ENCODE data around the gene BLM.

Gene BLM

DNA sequence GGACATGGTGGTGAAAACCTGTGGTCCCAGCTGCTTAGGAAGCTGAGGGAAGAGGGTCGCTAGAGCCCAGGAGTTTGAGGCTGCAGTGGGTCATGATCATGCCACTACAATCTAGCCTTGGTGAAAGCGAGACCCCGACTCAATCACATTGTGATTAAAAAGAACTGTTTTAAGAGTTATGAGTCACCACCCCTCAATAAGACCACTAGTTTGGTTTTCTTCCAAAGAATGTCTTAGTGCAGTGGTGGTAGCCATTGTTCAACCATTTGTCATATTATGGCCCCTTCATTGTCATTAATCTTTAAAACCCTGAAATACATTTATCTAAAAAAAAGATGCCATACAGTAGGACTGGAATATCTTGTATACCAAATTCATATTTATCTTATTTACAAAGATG lies 48.8 kb downstream of the BLM start:
- in situ Hi-C loops (cut with MboI; ENCODE audit: low sequenced_read_pairs, unreplicated experiment) = no loop called here
- TF ChIP-seq, protein P1, sequence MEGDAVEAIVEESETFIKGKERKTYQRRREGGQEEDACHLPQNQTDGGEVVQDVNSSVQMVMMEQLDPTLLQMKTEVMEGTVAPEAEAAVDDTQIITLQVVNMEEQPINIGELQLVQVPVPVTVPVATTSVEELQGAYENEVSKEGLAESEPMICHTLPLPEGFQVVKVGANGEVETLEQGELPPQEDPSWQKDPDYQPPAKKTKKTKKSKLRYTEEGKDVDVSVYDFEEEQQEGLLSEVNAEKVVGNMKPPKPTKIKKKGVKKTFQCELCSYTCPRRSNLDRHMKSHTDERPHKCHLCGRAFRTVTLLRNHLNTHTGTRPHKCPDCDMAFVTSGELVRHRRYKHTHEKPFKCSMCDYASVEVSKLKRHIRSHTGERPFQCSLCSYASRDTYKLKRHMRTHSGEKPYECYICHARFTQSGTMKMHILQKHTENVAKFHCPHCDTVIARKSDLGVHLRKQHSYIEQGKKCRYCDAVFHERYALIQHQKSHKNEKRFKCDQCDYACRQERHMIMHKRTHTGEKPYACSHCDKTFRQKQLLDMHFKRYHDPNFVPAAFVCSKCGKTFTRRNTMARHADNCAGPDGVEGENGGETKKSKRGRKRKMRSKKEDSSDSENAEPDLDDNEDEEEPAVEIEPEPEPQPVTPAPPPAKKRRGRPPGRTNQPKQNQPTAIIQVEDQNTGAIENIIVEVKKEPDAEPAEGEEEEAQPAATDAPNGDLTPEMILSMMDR (IDR thresholded peaks at IDR 0.05; ENCODE audit: borderline replicate concordance, control extremely low read depth, extremely low read depth, insufficient read depth, missing control alignments) = no peak
- no peak for DNase-seq (ENCODE audit: low spot score)

DNA sequence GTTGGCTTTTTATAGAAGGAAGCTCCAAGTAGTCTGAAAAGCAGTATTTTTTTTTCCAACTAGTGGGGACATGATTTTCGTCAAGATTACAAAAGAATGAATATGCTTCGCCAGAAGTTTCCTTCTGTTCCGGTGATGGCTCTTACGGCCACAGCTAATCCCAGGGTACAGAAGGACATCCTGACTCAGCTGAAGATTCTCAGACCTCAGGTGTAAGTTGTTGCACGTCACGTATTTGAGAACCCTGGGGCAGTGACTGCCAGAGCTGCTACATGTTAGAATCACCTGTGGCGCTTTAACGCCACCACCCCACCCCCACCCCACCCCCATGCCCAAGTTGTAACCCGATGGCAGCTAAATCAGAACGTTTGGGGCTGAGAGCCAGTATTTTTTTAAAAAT lies 52.2 kb downstream of the BLM start:
- no peak for DNase-seq (ENCODE audit: low spot score)
- TF ChIP-seq, protein P1 (IDR thresholded peaks at IDR 0.05; ENCODE audit: borderline replicate concordance, control extremely low read depth, extremely low read depth, insufficient read depth, missing control alignments) = no peak
- in situ Hi-C loops (cut with MboI; ENCODE audit: low sequenced_read_pairs, unreplicated experiment) = no loop called here

DNA sequence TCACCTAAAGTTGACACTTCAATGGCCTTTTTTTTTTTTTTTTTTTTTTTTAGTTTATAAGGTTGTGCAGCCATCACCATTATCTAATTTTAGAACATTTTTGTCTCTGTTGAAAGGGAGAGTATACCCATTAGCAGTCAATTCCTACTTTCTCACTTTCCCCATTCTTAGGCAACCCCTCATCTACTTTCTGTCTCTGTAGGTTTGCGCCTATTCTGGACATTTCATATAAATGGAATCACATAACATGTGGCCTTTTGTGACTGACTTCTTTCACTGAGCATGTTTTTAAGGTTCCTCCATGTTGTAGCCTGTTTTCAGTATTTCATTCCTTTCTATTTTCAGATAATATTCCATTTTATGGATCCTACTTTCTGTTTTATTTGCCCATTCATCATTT lies 56.3 kb downstream of the BLM start:
- DNase-seq (ENCODE audit: low spot score) = no peak
- TF ChIP-seq, protein P1 (IDR thresholded peaks at IDR 0.05; ENCODE audit: borderline replicate concordance, control extremely low read depth, extremely low read depth, insufficient read depth, missing control alignments) = no peak
- in situ Hi-C loops (cut with MboI; ENCODE audit: low sequenced_read_pairs, unreplicated experiment) = no loop called here

DNA sequence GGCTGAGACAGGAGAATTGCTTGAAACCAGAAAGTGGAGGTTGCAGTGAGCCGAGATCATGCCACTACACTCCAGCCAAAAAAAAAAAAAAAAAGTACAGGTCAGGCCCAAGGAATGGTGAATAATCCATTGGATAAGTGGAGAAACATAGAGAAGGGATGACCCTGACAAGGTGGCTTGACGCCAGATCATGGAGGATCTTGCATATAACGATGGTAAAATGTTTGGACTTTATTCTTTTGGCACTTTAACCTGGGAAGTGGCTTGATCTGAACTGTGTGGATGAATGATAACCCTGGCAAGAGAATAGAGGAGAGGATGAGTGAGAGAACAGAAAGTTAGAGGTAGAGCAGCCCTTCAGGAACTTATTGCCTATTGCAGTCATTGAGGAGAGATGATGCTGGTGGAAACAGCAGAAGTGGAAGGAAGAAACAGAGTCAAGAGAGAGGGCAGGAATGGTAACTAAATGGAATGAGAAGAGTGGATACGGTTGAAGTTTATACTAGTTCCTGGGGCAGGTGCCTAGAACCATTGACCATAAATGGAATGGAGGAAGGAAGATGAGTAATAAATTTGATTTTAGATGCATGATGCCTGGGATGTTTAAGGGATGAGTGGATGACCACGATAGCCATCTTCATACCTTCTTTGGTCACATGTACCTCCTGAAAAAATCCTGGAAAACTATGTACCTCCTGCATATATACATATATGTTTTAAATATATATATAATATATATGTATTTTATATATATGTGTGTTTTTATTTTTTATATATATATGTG lies 57.8 kb downstream of the BLM start:
- in situ Hi-C loops (cut with MboI; ENCODE audit: low sequenced_read_pairs, unreplicated experiment) = no loop called here
- TF ChIP-seq, protein P1 (IDR thresholded peaks at IDR 0.05; ENCODE audit: borderline replicate concordance, control extremely low read depth, extremely low read depth, insufficient read depth, missing control alignments) = no peak
- no peak for DNase-seq (ENCODE audit: low spot score)

DNA sequence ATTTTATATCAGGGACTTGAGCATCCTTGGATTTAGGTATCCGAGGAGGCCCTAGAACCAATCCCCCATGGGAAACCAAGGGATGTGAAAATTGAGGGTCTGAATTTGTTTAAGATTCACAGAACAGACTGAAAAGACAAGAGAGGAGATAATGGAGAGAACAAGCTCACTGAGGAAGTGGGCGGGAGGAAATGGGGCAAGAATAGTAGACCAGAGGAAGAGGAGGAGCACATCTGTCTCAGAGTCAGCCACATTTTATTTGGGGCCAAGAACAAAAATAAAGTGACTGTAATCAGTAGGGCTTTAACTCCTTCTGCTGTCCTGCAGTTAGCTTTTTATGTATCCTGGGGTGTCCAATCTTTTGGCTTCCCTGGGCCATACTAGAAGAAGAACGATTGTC lies 63.8 kb downstream of the BLM start:
- DNase-seq (ENCODE audit: low spot score) = peak; percentile 26
- in situ Hi-C loops (cut with MboI; ENCODE audit: low sequenced_read_pairs, unreplicated experiment) = no loop called here
- TF ChIP-seq, protein P1 (IDR thresholded peaks at IDR 0.05; ENCODE audit: borderline replicate concordance, control extremely low read depth, extremely low read depth, insufficient read depth, missing control alignments) = no peak

DNA sequence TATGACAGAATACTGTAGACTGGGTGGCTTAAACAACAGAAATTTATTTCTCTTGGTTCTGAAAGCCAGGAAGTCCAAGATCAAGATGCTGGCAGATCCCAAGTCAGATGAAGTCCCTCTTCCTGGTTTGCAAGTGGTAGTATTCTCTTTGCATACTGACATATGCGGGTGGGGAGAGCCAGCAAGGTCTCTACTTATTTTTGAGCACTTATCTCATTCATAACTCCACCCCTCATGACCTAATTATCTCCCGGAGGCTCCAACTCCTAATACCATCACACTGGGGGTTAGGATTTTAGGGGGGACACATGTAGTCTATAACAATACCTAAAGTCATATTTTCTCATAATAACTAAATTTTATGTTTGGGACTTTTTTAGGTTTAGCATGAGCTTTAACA lies 65.3 kb downstream of the BLM start:
- TF ChIP-seq, protein P1 (IDR thresholded peaks at IDR 0.05; ENCODE audit: borderline replicate concordance, control extremely low read depth, extremely low read depth, insufficient read depth, missing control alignments) = no peak
- no peak for DNase-seq (ENCODE audit: low spot score)
- in situ Hi-C loops (cut with MboI; ENCODE audit: low sequenced_read_pairs, unreplicated experiment) = no loop called here
